GM18526 (cell line): ENCODE data around the gene USP37.

Experiments used
- POLR2A ChIP-seq: IDR thresholded peaks from 3 replicates; pipeline ENCODE4 v1.6.1; 2011; ENCODE audit not compliant: insufficient read length; ENCODE audit errors: extremely low read depth

USP37 gene

GRCh38 chr2:218567797-218568189 lies 358 bp downstream of the USP37 start:
- no peak for TF ChIP-seq POLR2A

- TF ChIP-seq POLR2A = no peak
Measured at GRCh38 chr2:218566296-218566695, 1.9 kb downstream of the USP37 start.

- TF ChIP-seq POLR2A = no peak
Measured at GRCh38 chr2:218564056-218564455, 4.1 kb downstream of the USP37 start.

- TF ChIP-seq POLR2A = no peak
Measured at GRCh38 chr2:218558986-218559385, 9.2 kb downstream of the USP37 start.

- TF ChIP-seq POLR2A = no peak
Measured at GRCh38 chr2:218557941-218558340, 10.2 kb downstream of the USP37 start.

- no peak for TF ChIP-seq POLR2A
Measured at GRCh38 chr2:218555527-218555926, 12.6 kb downstream of the USP37 start.

GRCh38 chr2:218547978-218548377 lies 20.2 kb downstream of the USP37 start:
- no peak for TF ChIP-seq POLR2A

- TF ChIP-seq POLR2A = no peak
Measured at GRCh38 chr2:218547511-218547910, 20.6 kb downstream of the USP37 start.

GRCh38 chr2:218546012-218546411 lies 22.1 kb downstream of the USP37 start:
- TF ChIP-seq POLR2A = no peak

- TF ChIP-seq POLR2A = no peak
Measured at GRCh38 chr2:218540015-218540414, 28.1 kb downstream of the USP37 start.

- TF ChIP-seq POLR2A = no peak
Measured at GRCh38 chr2:218536804-218537494, 31.2 kb downstream of the USP37 start.

- TF ChIP-seq POLR2A = no peak
Measured at GRCh38 chr2:218529990-218530389, 38.2 kb downstream of the USP37 start.

GRCh38 chr2:218523651-218524050 lies 44.5 kb downstream of the USP37 start:
- no peak for TF ChIP-seq POLR2A

GRCh38 chr2:218518876-218519275 lies 49.3 kb downstream of the USP37 start:
- no peak for TF ChIP-seq POLR2A

GRCh38 chr2:218517434-218518206 lies 50.5 kb downstream of the USP37 start:
- no peak for TF ChIP-seq POLR2A

- TF ChIP-seq POLR2A = no peak
Measured at GRCh38 chr2:218516614-218517013, 51.5 kb downstream of the USP37 start.

GRCh38 chr2:218513676-218514075 lies 54.5 kb downstream of the USP37 start:
- no peak for TF ChIP-seq POLR2A
